Measurements from ENCODE around the gene OR2A42.
"Not testable (repeated sequence)": the region's sequence is repeated elsewhere in the genome, so short reads cannot be mapped to it uniquely, and the experiment has no call there.

OR2A42 gene

GRCh38 chr7:144239365-144239764, at the start of gene OR2A42:
Gene OR2A42 (minus strand): TSS chr7:144239605. CDS start chr7:144232843, 6,762 bp downstream.
- DNase-seq = not testable (repeated sequence)

- not testable (repeated sequence) for DNase-seq
These were observed 47.9 kb upstream of the OR2A42 start for GRCh38 chr7:144287171-144287784.

- DNase-seq = not testable (repeated sequence)
These were observed 44.3 kb upstream of the OR2A42 start for GRCh38 chr7:144283716-144284115.

- DNase-seq = not testable (repeated sequence)
These were observed 43.1 kb upstream of the OR2A42 start for GRCh38 chr7:144282490-144282889.

GRCh38 chr7:144281981-144282380, 42.6 kb upstream of the OR2A42 start:
- not testable (repeated sequence) for DNase-seq

GRCh38 chr7:144280010-144280409, 40.6 kb upstream of the OR2A42 start:
- DNase-seq = not testable (repeated sequence)

- DNase-seq = not testable (repeated sequence)
These were observed 35.9 kb upstream of the OR2A42 start for GRCh38 chr7:144275281-144275680.

GRCh38 chr7:144269188-144269587, 29.8 kb upstream of the OR2A42 start, which contains the start of gene CTAGE8:
Gene CTAGE8 (minus strand): TSS chr7:144269288. CDS start chr7:144269250, 38 bp downstream.
- DNase-seq = not testable (repeated sequence)

- not testable (repeated sequence) for DNase-seq
These were observed 25.3 kb upstream of the OR2A42 start, which contains the start of gene OR2A7 for GRCh38 chr7:144264692-144265091. Gene OR2A7 (minus strand): TSS chr7:144264792. CDS start chr7:144259628, 5,164 bp downstream.

GRCh38 chr7:144262128-144262527, 22.7 kb upstream of the OR2A42 start:
- not testable (repeated sequence) for DNase-seq

- DNase-seq = not testable (repeated sequence)
These were observed 19.7 kb upstream of the OR2A42 start for GRCh38 chr7:144259067-144259466.

- no peak for DNase-seq
These were observed 16.7 kb upstream of the OR2A42 start for GRCh38 chr7:144256112-144256511.

GRCh38 chr7:144255471-144255897, 16.1 kb upstream of the OR2A42 start:
- DNase-seq = no peak

- not testable (repeated sequence) for DNase-seq
These were observed 12.9 kb upstream of the OR2A42 start for GRCh38 chr7:144252307-144252706.

- not testable (repeated sequence) for DNase-seq
These were observed 8.4 kb upstream of the OR2A42 start for GRCh38 chr7:144247674-144248330.

GRCh38 chr7:144246967-144247366, 7.6 kb upstream of the OR2A42 start:
- not testable (repeated sequence) for DNase-seq

- DNase-seq = not testable (repeated sequence)
These were observed 6.0 kb upstream of the OR2A42 start for GRCh38 chr7:144245372-144245771.

- DNase-seq = not testable (repeated sequence)
These were observed 799 bp downstream of the OR2A42 start for GRCh38 chr7:144238530-144239082.

GRCh38 chr7:144233039-144233438, 6.4 kb downstream of the OR2A42 start:
- DNase-seq = not testable (repeated sequence)

- not testable (repeated sequence) for DNase-seq
These were observed 8.4 kb downstream of the OR2A42 start for GRCh38 chr7:144231027-144231426.

- not testable (repeated sequence) for DNase-seq
These were observed 10.6 kb downstream of the OR2A42 start for GRCh38 chr7:144228810-144229209.

- not testable (repeated sequence) for DNase-seq
These were observed 12.5 kb downstream of the OR2A42 start for GRCh38 chr7:144226866-144227265.

- not testable (repeated sequence) for DNase-seq
These were observed 15.7 kb downstream of the OR2A42 start for GRCh38 chr7:144223675-144224074.

- not testable (repeated sequence) for DNase-seq
These were observed 18.9 kb downstream of the OR2A42 start for GRCh38 chr7:144220531-144220930.
